A673 (cell line): ENCODE measurements around the gene DPRX. TPM values are rescaled to one million over a fixed set of nuclear protein-coding genes. Genes with fewer than 3 reads are reported as not detected.
A peak's percentile ranks its signal among the peaks of the same experiment; 100 is the strongest.

ENCODE experiments used
- BruUV-seq: library from RNA; stranded (reverse); fragments of 400-500 nt; replicated peaks from 2 replicates; lab custom pipeline; 2021; lab: Mats Ljungman, UMichigan
- CTCF ChIA-PET: fragments of 300-600 bp; sonication (Branson Sonifier 250); formaldehyde crosslinking; loops from one replicate; lab custom pipeline; 2022; ENCODE audit warnings: antibody characterized with exemption; lab: Charles Lee
- POLR2A ChIA-PET: fragments of 300-600 bp; sonication (Branson Sonifier 250); formaldehyde crosslinking; loops from one replicate; lab custom pipeline; 2022; ENCODE audit warnings: antibody characterized with exemption; ENCODE audit not compliant: low non-redundant PET; lab: Charles Lee
- DNase-seq: peaks from one replicate; pipeline ENCODE4 v3.0.0-alpha.2; 2015; ENCODE audit warnings: low spot score
- H3K27ac ChIP-seq: fragments of 200-600 bp; sonication (generic); 2 replicates; pipeline ENCODE4 v1.5.1; 2016; ENCODE audit warnings: mixed run types, low read depth, mild to moderate bottlenecking, mixed read lengths, antibody characterized with exemption, low read length; ENCODE audit not compliant: poor library complexity, severe bottlenecking
- H3K27me3 ChIP-seq: fragments of 200-600 bp; sonication (generic); replicated peaks from 2 replicates; pipeline ENCODE4 v1.6.1; 2017; ENCODE audit warnings: mixed run types, low read depth, mild to moderate bottlenecking, mixed read lengths, antibody characterized with exemption, low read length; ENCODE audit not compliant: insufficient read depth, poor library complexity
- H3K36me3 ChIP-seq: fragments of 200-600 bp; sonication (generic); 2 replicates; pipeline ENCODE4 v1.6.1; 2016; ENCODE audit warnings: mixed run types, mild to moderate bottlenecking, mixed read lengths, antibody characterized with exemption, low read length; ENCODE audit not compliant: insufficient read depth, poor library complexity, severe bottlenecking
- H3K4me1 ChIP-seq: fragments of 200-600 bp; sonication (generic); 2 replicates; pipeline ENCODE4 v1.6.1; 2017; ENCODE audit warnings: mixed run types, mild to moderate bottlenecking, mixed read lengths, antibody characterized with exemption, low read length; ENCODE audit not compliant: insufficient read depth, poor library complexity, severe bottlenecking
- H3K4me3 ChIP-seq: fragments of 200-600 bp; sonication (generic); 2 replicates; pipeline ENCODE4 v1.5.1; 2016; ENCODE audit warnings: low read depth, mixed run types, mild to moderate bottlenecking, mixed read lengths, low read length; ENCODE audit not compliant: poor library complexity, severe bottlenecking
- H3K9me3 ChIP-seq: fragments of 200-600 bp; sonication (generic); 2 replicates; pipeline ENCODE4 v1.6.1; 2016; ENCODE audit warnings: mixed run types, low read depth, mild to moderate bottlenecking, mixed read lengths, antibody characterized with exemption, low read length; ENCODE audit not compliant: poor library complexity, severe bottlenecking
- EZH2 ChIP-seq: fragments of 200-600 bp; sonication (generic); IDR thresholded peaks from 2 replicates; pipeline ENCODE4 v1.6.1; 2017; ENCODE audit warnings: borderline replicate concordance, low read depth, mild to moderate bottlenecking, mixed read lengths, antibody characterized with exemption, low read length; ENCODE audit not compliant: poor library complexity, severe bottlenecking
- intact Hi-C: fragments of 100-400 bp; cut with micrococcal nuclease; formaldehyde crosslinking; loops from one replicate; pipeline ENCODE4 v1.10.0; 2022; ENCODE audit not compliant: unreplicated experiment
- total RNA-seq: library from RNA; stranded (reverse); gene quantifications from 2 replicates; pipeline ENCODE4 v1.2.3, GENCODE V29; 2021
- TF ChIP-seq, protein P1 (sequence below): fragments of 300-800, 200-600 bp; sonication (generic); conservative IDR thresholded peaks from 2 replicates; pipeline ENCODE4 v1.5.1; 2017; ENCODE audit warnings: low read depth, mild to moderate bottlenecking, antibody characterized with exemption, low read length, moderate library complexity, mixed read lengths

DPRX gene
- total RNA-seq, 1 experiment from 2014 or later: not detected

DNA sequence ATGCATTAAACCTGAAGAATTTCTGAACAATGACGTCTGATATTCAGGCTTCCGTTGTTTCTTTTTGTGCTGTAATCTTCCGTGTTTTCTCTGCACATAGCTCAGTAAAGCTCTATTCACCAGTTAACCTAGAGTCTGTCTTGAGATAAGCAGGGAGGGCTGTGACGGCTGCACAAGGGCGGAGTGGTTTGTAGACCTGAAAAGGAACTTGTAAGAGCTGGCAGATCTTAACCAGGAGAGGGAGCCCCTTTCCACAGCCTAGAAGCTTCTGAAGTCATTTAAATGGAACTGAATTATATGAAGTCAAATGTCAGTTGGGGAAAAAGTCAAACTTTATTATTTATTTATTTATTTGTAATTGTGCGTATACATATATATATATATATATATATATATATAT is 27.5 kb downstream of the DPRX start:
- Histone ChIP-seq H3K27me3 (no peaks in the 10 kb centered on the region), H3K4me1 (no peaks in the 10 kb centered on the region), H3K4me3 (no peak overlapping the region), H3K27ac (no peak overlapping the region), H3K9me3 (peaks cover 9% of the 10 kb centered on the region), H3K36me3 (no peaks in the 10 kb centered on the region)
- ChIA-PET CTCF (interaction anchor here (0.5 kb wide), 1 partner anchor 85 kb away, joined by 7 read pairs; no protein-coding TSS in a partner anchor), POLR2A (no interaction called here)
- intact Hi-C loops: no loop called here
- TF ChIP-seq EZH2: no peak
- TF ChIP-seq, protein P1, sequence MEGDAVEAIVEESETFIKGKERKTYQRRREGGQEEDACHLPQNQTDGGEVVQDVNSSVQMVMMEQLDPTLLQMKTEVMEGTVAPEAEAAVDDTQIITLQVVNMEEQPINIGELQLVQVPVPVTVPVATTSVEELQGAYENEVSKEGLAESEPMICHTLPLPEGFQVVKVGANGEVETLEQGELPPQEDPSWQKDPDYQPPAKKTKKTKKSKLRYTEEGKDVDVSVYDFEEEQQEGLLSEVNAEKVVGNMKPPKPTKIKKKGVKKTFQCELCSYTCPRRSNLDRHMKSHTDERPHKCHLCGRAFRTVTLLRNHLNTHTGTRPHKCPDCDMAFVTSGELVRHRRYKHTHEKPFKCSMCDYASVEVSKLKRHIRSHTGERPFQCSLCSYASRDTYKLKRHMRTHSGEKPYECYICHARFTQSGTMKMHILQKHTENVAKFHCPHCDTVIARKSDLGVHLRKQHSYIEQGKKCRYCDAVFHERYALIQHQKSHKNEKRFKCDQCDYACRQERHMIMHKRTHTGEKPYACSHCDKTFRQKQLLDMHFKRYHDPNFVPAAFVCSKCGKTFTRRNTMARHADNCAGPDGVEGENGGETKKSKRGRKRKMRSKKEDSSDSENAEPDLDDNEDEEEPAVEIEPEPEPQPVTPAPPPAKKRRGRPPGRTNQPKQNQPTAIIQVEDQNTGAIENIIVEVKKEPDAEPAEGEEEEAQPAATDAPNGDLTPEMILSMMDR: peak; percentile 31; the same call in 1 of the 2 replicates
- peak; percentile 39 for DNase-seq
- no TSS peak for BruUV-seq

DNA sequence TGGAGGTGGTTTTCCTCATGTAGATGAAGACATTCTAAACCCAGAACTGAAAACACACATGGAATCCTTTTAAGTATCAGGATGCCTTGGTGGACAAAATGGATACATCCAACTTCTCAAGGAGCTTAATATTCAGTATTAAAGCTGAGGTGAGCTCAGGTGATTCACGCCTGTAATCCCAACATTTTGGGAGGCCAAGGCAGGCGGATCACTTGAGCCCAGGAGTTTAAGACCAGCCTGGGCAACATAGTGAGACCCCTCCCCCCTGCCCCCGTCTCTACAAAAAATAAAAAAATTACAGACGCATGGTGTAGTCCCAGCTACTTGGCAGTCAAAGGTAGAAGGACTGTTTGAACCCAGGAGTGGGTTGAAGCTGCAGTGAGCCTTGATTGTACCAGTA is 28.8 kb downstream of the DPRX start:
- BruUV-seq: no TSS peak
- TF ChIP-seq, protein P1: no peak
- no peak for TF ChIP-seq EZH2
- Histone ChIP-seq H3K27me3 (no peaks in the 10 kb centered on the region), H3K9me3 (peaks cover under 1% of the 10 kb centered on the region), H3K27ac (no peak overlapping the region), H3K4me1 (no peaks in the 10 kb centered on the region), H3K4me3 (no peak overlapping the region), H3K36me3 (no peaks in the 10 kb centered on the region)
- intact Hi-C loops: no loop called here
- POLR2A ChIA-PET: no interaction called here
- DNase-seq: no peak
- CTCF ChIA-PET: interaction anchor here (0.7 kb wide), 1 partner anchor 637 kb away, joined by 10 read pairs; no protein-coding TSS in a partner anchor

DNA sequence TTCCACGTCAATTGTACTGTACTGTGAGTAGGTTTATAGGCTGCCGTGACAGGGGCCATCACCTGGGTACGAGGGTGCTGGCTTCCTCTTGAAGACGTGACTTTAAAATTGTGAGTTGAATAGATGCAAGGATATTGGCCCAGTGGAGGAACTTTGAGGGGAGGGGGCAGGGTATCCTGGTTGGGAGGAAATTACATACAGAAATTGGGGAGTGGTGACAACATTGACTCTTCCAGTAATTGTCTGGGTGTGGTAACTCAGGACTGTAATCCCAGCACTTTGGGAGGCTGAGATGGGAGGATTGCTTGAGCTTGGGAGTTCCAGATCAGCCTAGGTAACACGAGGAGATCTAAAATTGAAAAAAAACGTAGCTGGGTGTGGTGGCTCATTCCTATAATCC is 30.4 kb downstream of the DPRX start:
- Histone ChIP-seq H3K4me3 (no peak overlapping the region), H3K4me1 (no peaks in the 10 kb centered on the region), H3K36me3 (no peaks in the 10 kb centered on the region), H3K27ac (no peak overlapping the region), H3K27me3 (no peaks in the 10 kb centered on the region), H3K9me3 (no peaks in the 10 kb centered on the region)
- BruUV-seq: no TSS peak
- intact Hi-C loops: no loop called here
- TF ChIP-seq, protein P1: no peak
- no peak for TF ChIP-seq EZH2
- CTCF ChIA-PET: no interaction called here
- POLR2A ChIA-PET: no interaction called here
- no peak for DNase-seq
